SK-N-SH (cell line): ENCODE results near the gene TNFRSF1B. TPM values are rescaled to one million over a fixed set of nuclear protein-coding genes. Genes with fewer than 3 reads are reported as not detected.

Source experiments
- CTCF ChIA-PET: fragments of 300-600, 350-600 bp; formaldehyde crosslinking; extraction: SDS; loops from one replicate; lab custom pipeline; 2021; lab: Yijun Ruan, JAX
- POLR2A ChIA-PET: fragments of 350-600 bp; sonication (Branson Sonifier 250); formaldehyde crosslinking; extraction: SDS; loops from one replicate; lab custom pipeline; 2020; ENCODE audit warnings: antibody characterized with exemption, inconsistent platforms; lab: Yijun Ruan, JAX
- DNase-seq: peaks from one replicate; pipeline ENCODE4 v3.0.0; 2012
- H2AFZ ChIP-seq: fragments of 200-600 bp; sonication (generic); 2 replicates; pipeline ENCODE4 v1.8.1; 2016; ENCODE audit warnings: antibody characterized with exemption, mild to moderate bottlenecking, low read depth
- H3F3A ChIP-seq: fragments of 200-600 bp; sonication (generic); replicated peaks from 2 replicates; pipeline ENCODE3; 2016; ENCODE audit warnings: antibody characterized with exemption, mild to moderate bottlenecking; ENCODE audit not compliant: insufficient read depth
- H3K27ac ChIP-seq, 2 experiments: fragments of 200-500 bp in 1 of 2; fragments of 200-600 bp in 1 of 2; sonication (Bioruptor generic) in 1 of 2; sonication (generic), shearing (Covaris generic) in 1 of 2; 2 replicates each; pipeline versions ENCODE4 v1.5.1 to v1.6.1; 2014 to 2016; ENCODE audit warnings: low read depth in 2 of 2, inconsistent platforms in 1 of 2, low read length in 1 of 2, mild to moderate bottlenecking in 1 of 2, mixed read lengths in 1 of 2
- H3K27me3 ChIP-seq: fragments of 200-600 bp; sonication (generic), shearing (Covaris generic); 2 replicates; pipeline ENCODE4 v1.6.1; 2016; ENCODE audit warnings: mixed run types; ENCODE audit not compliant: insufficient read depth
- H3K36me3 ChIP-seq, 2 experiments: fragments of 200-500 bp in 1 of 2; fragments of 200-600 bp in 1 of 2; sonication (Bioruptor generic) in 1 of 2; sonication (generic) in 1 of 2; replicated peaks in 1 of 2; 2 replicates each; pipeline versions ENCODE3 to v1.5.1; 2014 to 2016; ENCODE audit warnings: low read length in 1 of 2, mild to moderate bottlenecking in 1 of 2; ENCODE audit not compliant: insufficient read depth in 2 of 2, control insufficient read depth in 1 of 2
- H3K4me1 ChIP-seq, 2 experiments: fragments of 200-500 bp in 1 of 2; fragments of 200-600 bp in 1 of 2; sonication (Bioruptor generic) in 1 of 2; sonication (generic), shearing (Covaris generic) in 1 of 2; 2 replicates each; pipeline versions ENCODE4 v1.5.1 to v1.6.1; 2014 to 2016; ENCODE audit warnings: low read depth in 1 of 2, low read length in 1 of 2, mixed run types in 1 of 2; ENCODE audit not compliant: insufficient read depth in 2 of 2, control insufficient read depth in 1 of 2
- H3K4me2 ChIP-seq: fragments of 200-600 bp; sonication (generic), shearing (Covaris generic); 2 replicates; pipeline ENCODE4 v1.6.1; 2017; ENCODE audit warnings: mixed run types
- H3K4me3 ChIP-seq, 2 experiments: fragments of 200-500 bp in 1 of 2; fragments of 200-600 bp in 1 of 2; sonication (Bioruptor generic) in 1 of 2; sonication (generic), shearing (Covaris generic) in 1 of 2; 2 replicates each; pipeline versions ENCODE4 v1.5.1 to v1.8.1; 2014 to 2016; ENCODE audit warnings: low read depth in 2 of 2, inconsistent platforms in 1 of 2, low read length in 1 of 2, mild to moderate bottlenecking in 1 of 2, mixed read lengths in 1 of 2, moderate library complexity in 1 of 2
- H3K79me2 ChIP-seq: fragments of 200-600 bp; sonication (generic); 2 replicates; pipeline ENCODE4 v1.8.1; 2017; ENCODE audit warnings: mild to moderate bottlenecking; ENCODE audit not compliant: insufficient read depth
- H3K9ac ChIP-seq: fragments of 200-600 bp; sonication (generic); 2 replicates; pipeline ENCODE4 v1.6.1; 2017; ENCODE audit warnings: mixed run types
- H3K9me2 ChIP-seq: fragments of 200-600 bp; sonication (generic); 2 replicates; pipeline ENCODE4 v1.6.1; 2017; ENCODE audit warnings: mixed run types
- H3K9me3 ChIP-seq: fragments of 200-600 bp; sonication (generic); 2 replicates; pipeline ENCODE4 v1.6.1; 2017; ENCODE audit warnings: mixed run types, mild to moderate bottlenecking, moderate library complexity
- H4K20me1 ChIP-seq: fragments of 200-600 bp; sonication (generic); 2 replicates; pipeline ENCODE4 v1.6.1; 2017; ENCODE audit warnings: mild to moderate bottlenecking, mixed run types; ENCODE audit not compliant: insufficient read depth
- CHD2 ChIP-seq: fragments of 150-350 bp; IDR thresholded peaks from 2 replicates; pipeline ENCODE4 v1.6.1; 2018; ENCODE audit warnings: low read length; ENCODE audit not compliant: partially characterized antibody
- CTCF ChIP-seq: fragments of 200-600 bp; sonication (generic); IDR thresholded peaks from 2 replicates; pipeline ENCODE4 v1.6.1; 2017; ENCODE audit warnings: antibody characterized with exemption, mild to moderate bottlenecking, moderate library complexity
- FOXM1 ChIP-seq: IDR thresholded peaks from 2 replicates; pipeline ENCODE4 v1.4.0; 2012; ENCODE audit warnings: low read depth, mild to moderate bottlenecking
- GABPA ChIP-seq: IDR thresholded peaks from 2 replicates; pipeline ENCODE4 v1.4.0; 2012; ENCODE audit warnings: low read depth, mild to moderate bottlenecking
- GATA2 ChIP-seq: sonication (generic); formaldehyde crosslinking; IDR thresholded peaks from 2 replicates; pipeline ENCODE4 v1.5.0; 2020; ENCODE audit warnings: mild to moderate bottlenecking, missing genetic modification reagents
- NFIC ChIP-seq: IDR thresholded peaks from 2 replicates; pipeline ENCODE4 v1.4.0; 2012; ENCODE audit warnings: borderline replicate concordance
- NRF1 ChIP-seq: IDR thresholded peaks from 2 replicates; pipeline ENCODE4 v1.6.1; 2012; ENCODE audit warnings: low read depth, mild to moderate bottlenecking, low read length
- RAD21 ChIP-seq: IDR thresholded peaks from 2 replicates; pipeline ENCODE4 v1.6.1; 2012; ENCODE audit warnings: mild to moderate bottlenecking, low read length
- RXRA ChIP-seq: IDR thresholded peaks from 2 replicates; pipeline ENCODE4 v1.4.0; 2012; ENCODE audit warnings: low read depth, mild to moderate bottlenecking, borderline replicate concordance
- SMC3 ChIP-seq: IDR thresholded peaks from 2 replicates; pipeline ENCODE4 v1.6.1; 2012; ENCODE audit warnings: low read depth, low read length, improper control_type of control experiment
- TEAD4 ChIP-seq: IDR thresholded peaks from 2 replicates; pipeline ENCODE4 v1.4.0; 2012; ENCODE audit warnings: mild to moderate bottlenecking, borderline replicate concordance; ENCODE audit not compliant: insufficient read depth
- YY1 ChIP-seq: IDR thresholded peaks from 2 replicates; pipeline ENCODE4 v1.4.0; 2012; ENCODE audit warnings: low read depth, mild to moderate bottlenecking
- WGBS: methylation state at CpG from one replicate; pipeline ENCODE4 v1.1.6; 2017; ENCODE audit warnings: low lambda C conversion rate; 5-methylcytosine and 5-hydroxymethylcytosine counted together
- polyA plus RNA-seq, 3 experiments: library from polyadenylated mRNA; depleted of rRNA; stranded (reverse); fragments of >200 nt; gene quantifications; 2 replicates each; pipeline ENCODE4 v1.2.3, GENCODE V29; 2012
- TF ChIP-seq, protein P1 (sequence below): IDR thresholded peaks from 2 replicates; pipeline ENCODE4 v1.4.0; 2012; ENCODE audit warnings: low read depth
- TF ChIP-seq, protein P2 (sequence below): fragments of 150-350 bp; IDR thresholded peaks from 2 replicates; pipeline ENCODE4 v1.6.1; 2016; ENCODE audit warnings: mild to moderate bottlenecking, low read depth, low read length

TNFRSF1B gene
- polyA plus RNA-seq, 1 of the 3 experiments (the other 2 are of a cell fraction): 0.36 TPM

DNA sequence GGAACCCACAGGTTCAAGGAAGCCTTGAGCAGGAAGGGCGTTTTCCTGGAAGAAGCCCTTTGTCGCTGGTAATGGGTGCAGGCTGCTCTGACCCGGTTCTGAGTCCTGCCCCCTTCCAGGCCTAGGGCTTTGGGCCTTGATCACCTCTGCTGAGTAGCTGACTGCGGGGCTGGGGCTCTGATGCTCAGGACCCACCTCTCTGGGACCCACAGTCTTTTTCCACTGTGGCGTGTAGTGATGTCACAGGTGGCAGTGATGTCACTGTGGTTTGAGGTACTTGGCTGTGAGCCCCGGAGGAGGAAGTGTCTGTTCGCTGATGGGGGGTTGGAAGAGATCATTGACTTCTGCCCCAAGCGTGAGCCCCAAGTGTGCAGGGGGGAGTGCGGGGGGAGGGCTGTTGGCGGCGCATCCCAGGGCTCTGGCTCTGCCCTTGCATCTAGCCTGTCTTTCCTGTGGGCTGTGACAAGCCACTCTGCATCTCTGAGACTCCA is 6.9 kb downstream of the TNFRSF1B start:
- 73% methylated on average over 9 of the region's 11 CpGs for WGBS
- DNase-seq: no peak
- no peaks in the 10 kb centered on the region for H3K79me2 ChIP-seq

GRCh38 chr1:12174924-12175810 is 8.4 kb downstream of the TNFRSF1B start:
- 91% methylated on average over 16 of the region's 17 CpGs for WGBS
- no peaks in the 10 kb centered on the region for H3K9me2 ChIP-seq
- no peaks in the 10 kb centered on the region for H3F3A ChIP-seq
- peaks cover 6 to 7% of the 10 kb centered on the region in 2 experiments; a peak in 2 of 4 replicates for H3K4me1 ChIP-seq
- no peaks in the 10 kb centered on the region for H3K36me3 ChIP-seq
- no peaks in the 10 kb centered on the region for H3K27me3 ChIP-seq
- no peak overlapping the region for H3K27ac ChIP-seq
- no peak overlapping the region for H2AFZ ChIP-seq
- H4K20me1 ChIP-seq: no peaks in the 10 kb centered on the region
- no peak for DNase-seq
- ChIA-PET CTCF (interaction anchor here (0.9 to 4.6 kb wide), 4 partner anchors 10 to 100 kb away, joined by 3 to 21 read pairs (median 4); no protein-coding TSS in a partner anchor), POLR2A (interaction anchor here (0.5 kb wide), 1 partner anchor 12 kb away, joined by 3 read pairs; no protein-coding TSS in a partner anchor)
- no peak overlapping the region for H3K4me2 ChIP-seq
- no peak for TF ChIP-seq TEAD4
- TF ChIP-seq YY1: no peak
- no peak for TF ChIP-seq CTCF
- TF ChIP-seq SMC3: no peak
- no peak for TF ChIP-seq GABPA
- TF ChIP-seq GATA2: no peak
- TF ChIP-seq RAD21: no peak
- TF ChIP-seq NFIC: no peak
- TF ChIP-seq, protein P1, sequence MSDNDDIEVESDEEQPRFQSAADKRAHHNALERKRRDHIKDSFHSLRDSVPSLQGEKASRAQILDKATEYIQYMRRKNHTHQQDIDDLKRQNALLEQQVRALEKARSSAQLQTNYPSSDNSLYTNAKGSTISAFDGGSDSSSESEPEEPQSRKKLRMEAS: no peak
- H3K9ac ChIP-seq: no peak overlapping the region
- H3K79me2 ChIP-seq: no peaks in the 10 kb centered on the region
- H3K9me3 ChIP-seq: no peaks in the 10 kb centered on the region
- H3K4me3 ChIP-seq: no peak overlapping the region

More for the DNA sequence above, 6.9 kb downstream of the TNFRSF1B start:
- CTCF ChIA-PET: interaction anchor here (4.6 kb wide), 1 partner anchor 49 kb away, joined by 21 read pairs; no protein-coding TSS in a partner anchor
- Histone ChIP-seq H3F3A (no peaks in the 10 kb centered on the region), H3K27me3 (0 out of 2 replicates have a peak, but pooled peaks cover 4% of the 10 kb centered on the region), H3K4me3 (no peak overlapping the region), H3K9ac (no peak overlapping the region), H3K36me3 (no peaks in the 10 kb centered on the region), H3K4me1 (peaks cover 6 to 7% of the 10 kb centered on the region in 2 experiments; a peak in 2 of 4 replicates), H3K4me2 (no peak overlapping the region), H3K9me3 (no peaks in the 10 kb centered on the region), H3K9me2 (no peaks in the 10 kb centered on the region), H4K20me1 (no peaks in the 10 kb centered on the region), H2AFZ (no peak overlapping the region), H3K27ac (no peak overlapping the region)
- POLR2A ChIA-PET: no interaction called here
- TF ChIP-seq NRF1 (no peak), GATA2 (no peak), RXRA (no peak), FOXM1 (no peak), GABPA (no peak), CHD2 (no peak)
- TF ChIP-seq, protein P2, sequence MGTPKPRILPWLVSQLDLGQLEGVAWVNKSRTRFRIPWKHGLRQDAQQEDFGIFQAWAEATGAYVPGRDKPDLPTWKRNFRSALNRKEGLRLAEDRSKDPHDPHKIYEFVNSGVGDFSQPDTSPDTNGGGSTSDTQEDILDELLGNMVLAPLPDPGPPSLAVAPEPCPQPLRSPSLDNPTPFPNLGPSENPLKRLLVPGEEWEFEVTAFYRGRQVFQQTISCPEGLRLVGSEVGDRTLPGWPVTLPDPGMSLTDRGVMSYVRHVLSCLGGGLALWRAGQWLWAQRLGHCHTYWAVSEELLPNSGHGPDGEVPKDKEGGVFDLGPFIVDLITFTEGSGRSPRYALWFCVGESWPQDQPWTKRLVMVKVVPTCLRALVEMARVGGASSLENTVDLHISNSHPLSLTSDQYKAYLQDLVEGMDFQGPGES: no peak
